ENCODE results near the gene SPATA31E1.
"Not testable (repeated sequence)": the region's sequence is repeated elsewhere in the genome, so short reads cannot be mapped to it uniquely, and the experiment has no call there.

SPATA31E1 gene

DNA sequence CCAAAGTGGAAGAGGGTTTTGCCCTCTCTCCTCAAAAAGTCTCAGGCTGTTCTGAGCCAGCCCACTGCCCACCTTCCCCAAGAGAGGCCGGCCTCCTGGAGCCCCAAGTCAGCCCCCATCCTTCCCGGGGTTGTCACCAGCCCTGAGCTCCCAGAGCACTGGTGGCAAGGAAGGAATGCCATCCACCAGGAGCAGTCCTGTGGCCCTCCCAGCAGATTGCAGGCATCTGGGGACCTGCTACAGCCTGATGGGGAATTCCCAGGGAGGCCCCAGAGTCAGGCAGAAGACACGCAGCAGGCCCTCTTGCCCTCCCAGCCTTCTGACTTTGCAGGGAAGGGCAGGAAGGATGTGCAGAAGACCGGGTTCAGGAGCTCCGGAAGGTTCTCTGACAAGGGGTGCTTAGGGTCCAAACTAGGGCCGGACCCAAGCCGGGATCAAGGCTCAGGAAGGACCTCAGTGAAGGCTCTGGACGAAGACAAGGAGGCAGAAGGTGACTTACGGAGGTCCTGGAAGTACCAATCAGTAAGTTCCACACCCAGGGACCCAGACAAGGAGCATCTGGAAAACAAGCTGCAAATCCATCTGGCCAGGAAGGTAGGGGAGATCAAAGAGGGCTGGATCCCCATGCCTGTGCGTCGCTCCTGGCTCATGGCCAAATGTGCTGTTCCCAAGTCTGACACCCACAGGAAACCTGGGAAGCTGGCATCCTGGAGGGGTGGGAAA is 3.7 kb downstream of the SPATA31E1 start:
- no peak for DNase-seq

DNA sequence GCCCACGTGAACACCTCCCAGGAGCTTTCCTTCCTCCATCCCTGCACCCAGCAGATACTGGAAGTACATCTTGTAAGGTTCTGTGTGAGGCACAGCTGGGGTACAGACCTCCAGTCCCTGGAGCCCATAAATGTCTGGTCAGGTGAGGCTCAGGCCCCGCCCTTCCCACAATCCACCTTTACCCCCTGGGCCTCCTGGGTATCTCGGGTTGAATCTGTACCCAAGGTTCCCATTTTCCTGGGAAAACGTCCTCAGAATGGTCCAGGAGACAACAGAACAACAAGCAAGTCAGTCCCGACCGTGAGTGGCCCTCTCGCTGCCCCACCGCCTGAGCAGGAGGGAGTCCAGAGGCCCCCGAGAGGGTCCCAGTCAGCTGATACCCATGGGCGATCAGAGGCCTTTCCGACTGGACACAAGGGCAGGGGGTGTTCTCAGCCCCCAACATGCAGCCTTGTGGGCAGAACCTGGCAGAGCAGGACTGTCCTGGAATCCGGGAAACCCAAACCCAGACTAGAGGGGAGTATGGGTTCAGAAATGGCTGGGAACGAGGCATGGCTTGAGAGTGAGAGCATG is 4.3 kb downstream of the SPATA31E1 start:
- no peak for DNase-seq

DNA sequence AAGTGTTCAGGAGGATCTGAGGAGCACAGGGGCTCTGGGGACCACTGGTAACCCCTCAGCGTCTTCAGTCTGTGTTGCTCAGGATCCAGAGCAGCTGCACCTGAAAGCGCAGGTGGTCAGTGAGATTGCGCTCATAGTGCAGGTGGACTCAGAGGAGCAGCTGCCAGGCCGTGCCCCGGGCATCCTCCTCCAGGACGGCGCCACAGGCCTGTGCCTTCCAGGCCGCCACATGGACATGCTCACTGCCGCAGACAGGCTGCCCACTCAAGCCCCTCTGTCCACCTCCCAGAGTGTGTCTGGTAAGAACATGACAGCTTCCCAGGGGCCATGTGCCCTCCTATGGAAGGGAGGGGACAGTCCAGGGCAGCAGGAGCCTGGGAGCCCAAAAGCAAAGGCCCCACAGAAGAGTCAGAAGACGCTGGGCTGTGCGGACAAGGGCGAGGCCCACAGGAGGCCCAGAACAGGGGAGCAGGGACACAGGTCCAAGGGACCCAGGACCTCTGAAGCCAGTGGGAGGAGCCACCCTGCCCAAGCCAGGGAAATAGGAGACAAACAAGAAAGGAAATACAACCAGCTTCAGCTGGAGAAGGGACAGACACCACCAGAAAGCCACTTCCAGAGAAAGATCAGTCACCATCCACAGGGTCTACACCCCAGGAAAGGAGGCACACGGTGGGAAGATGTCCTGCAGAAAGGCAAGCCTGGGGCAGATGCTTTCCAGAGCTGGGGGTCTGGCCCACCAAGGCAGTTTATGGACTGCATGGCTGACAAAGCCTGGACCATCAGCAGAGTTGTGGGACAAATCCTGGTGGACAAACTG is 5.2 kb downstream of the SPATA31E1 start:
- DNase-seq = no peak

DNA sequence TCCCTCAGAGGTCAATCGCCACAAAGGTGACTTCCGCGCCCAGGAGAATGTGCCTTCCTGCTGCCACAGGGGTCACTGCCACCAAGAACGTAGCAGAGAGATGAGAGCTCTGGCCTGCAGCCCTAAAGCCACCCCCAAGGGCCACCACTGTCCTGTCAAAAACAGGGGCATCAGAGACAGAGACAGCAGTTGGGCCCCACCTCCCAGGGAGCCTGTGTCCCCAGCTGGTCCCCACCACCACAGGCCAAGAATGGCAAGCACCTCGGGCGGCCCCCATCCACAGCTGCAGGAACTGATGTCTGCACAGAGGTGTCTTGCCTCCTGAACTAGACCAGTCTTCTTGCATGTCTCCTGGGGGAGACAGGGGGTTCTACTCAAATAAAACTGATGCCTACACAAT is 5.8 kb downstream of the SPATA31E1 start:
- DNase-seq = no peak

- no peak for DNase-seq
These were observed 6.6 kb downstream of the SPATA31E1 start for GRCh38 chr9:87889065-87889881.

DNA sequence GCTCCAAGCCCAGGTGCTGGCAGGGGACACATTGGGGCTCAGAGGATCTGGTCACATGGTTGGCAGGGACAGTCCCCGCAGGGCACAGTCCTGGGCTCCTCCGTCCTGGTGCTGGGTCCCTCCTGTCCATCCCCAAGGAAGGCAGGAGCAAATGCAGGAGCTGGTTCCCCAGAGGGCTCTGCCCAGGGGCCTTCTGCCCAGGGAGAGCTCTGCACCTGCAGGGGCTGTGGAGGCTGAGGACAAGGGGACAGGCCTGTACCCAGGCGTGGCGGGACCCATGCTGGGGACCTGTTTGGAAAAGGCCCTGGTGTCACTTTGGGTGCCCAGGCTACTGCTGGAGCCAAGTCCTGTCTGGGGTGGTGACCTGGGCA is 7.2 kb downstream of the SPATA31E1 start:
- no peak for DNase-seq

DNA sequence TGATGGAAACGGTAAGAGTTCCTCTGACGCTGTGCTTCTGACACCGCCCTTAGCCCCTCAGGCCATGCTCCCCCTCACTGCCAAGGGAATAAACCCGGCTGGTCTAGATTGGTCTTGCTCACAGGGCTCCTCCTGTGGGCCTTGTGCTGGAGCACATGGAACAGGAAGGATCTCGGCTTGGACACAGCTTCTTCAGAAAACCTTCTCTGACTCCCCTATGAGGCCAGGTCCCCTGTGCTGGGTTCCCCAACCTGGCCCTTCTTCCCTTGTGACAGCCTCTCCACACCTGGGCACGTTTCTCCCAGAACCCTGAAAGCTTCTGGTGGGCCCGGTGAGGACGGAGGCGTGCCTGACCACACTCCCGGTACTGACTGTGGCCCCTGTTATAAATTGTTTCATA is 8.2 kb downstream of the SPATA31E1 start:
- no peak for DNase-seq

- DNase-seq = no peak
These were observed 9.1 kb downstream of the SPATA31E1 start for GRCh38 chr9:87891754-87892153.

GRCh38 chr9:87892956-87893355 is 10.3 kb downstream of the SPATA31E1 start:
- DNase-seq = no peak

- no peak for DNase-seq
These were observed 12.4 kb downstream of the SPATA31E1 start for GRCh38 chr9:87894998-87895625.

- no peak for DNase-seq
These were observed 14.2 kb downstream of the SPATA31E1 start for GRCh38 chr9:87896891-87897290.

- no peak for DNase-seq
These were observed 15.5 kb downstream of the SPATA31E1 start for GRCh38 chr9:87898151-87898550.

- not testable (repeated sequence) for DNase-seq
These were observed 19.7 kb downstream of the SPATA31E1 start for GRCh38 chr9:87902371-87902770.

DNA sequence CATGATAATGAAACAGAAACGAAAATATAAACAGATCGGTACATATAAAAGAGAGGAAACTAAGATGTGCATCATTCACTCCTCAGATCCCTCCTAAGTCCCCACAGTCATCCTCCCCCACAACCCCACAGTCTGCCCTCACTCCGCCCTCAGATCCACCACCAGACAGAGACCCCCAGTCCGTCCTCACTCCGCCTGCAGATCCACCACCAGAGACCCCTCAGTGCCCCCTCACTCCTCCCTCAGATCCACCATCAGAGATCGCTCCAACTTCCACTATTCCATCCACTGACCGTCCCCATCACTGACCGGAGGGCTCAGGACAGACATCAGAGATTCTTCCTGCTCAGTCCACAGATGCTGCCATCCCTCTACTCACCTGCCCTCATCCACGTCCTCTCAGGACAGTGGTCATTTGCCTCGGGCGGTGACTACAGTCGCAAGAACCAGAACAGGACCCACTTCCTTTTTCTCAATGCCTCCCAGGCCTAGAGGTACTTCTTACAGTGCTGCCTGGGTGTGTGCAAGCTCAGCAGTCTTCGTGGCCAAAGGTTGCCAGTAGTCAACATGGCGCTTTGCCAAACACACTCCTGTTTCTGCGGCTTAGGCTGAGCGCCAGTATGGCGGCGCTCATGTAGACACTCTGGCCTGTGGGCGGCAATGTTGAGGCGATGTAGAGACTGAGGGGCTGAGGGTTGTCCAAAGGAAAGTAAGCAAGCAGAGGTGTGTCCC is 26.8 kb downstream of the SPATA31E1 start:
- no peak for DNase-seq

DNA sequence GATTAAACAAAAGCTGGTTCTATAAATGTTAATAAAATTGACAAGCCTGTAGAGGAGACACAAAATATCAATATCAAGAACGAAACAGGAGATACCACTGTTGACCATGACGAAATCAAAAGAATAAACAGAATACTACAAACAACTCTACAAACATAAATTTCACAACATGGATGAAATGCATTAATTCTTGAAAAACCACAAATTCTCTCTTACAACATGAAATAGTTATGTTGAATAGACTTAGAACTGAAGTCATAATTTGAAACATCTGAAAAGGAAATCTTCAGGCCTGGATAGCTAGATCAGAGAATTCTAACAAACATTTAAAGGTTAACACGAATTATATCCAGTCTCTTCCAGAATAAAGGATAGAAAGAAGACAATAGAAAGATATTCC is 28.1 kb downstream of the SPATA31E1 start:
- DNase-seq = no peak

DNA sequence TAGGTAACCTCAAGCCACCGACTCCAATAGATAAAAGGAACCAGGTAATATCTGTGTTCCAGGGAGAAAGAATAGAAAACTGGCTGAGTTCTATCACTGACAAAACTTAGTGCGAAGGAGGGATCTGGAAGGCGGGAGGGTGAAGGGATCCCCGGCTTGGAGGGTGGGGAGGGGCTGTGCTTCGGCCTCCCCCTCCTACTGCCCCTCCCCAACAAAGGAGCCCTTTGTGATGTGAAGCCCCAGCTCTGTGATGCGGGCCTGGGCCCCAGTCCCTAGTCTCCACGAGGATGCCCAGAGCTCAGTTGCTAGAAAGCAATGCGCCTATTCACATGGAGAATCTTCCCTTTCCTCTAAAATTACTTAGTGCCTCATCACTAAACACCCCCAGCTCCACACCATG is 35.0 kb downstream of the SPATA31E1 start, which contains the start of gene SPATA31C1:
TSS of gene SPATA31C1 (plus strand) at position 301 of the 400 bp plus-strand sequence.
- DNase-seq = not testable (repeated sequence)

DNA sequence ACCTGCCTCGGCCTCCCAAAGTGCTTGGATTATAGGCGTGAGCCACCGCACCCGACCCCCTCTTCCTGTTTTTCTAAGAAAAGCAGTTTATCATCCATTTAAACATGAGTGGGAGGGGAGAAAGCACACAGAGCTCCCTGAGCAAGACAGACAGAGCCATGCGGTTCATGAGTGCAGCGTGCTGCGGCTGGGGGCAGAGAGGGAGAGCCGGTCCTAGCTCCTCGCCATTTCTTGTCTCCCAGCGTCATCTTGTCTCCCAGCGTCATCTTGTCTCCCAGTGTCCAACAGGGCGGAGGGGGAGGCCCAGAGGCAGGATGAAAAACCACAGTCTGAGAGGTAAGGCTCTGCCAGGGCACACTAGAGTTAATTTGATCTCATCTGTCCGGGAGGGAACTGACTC is 36.3 kb downstream of the SPATA31E1 start:
- DNase-seq = not testable (repeated sequence)

DNA sequence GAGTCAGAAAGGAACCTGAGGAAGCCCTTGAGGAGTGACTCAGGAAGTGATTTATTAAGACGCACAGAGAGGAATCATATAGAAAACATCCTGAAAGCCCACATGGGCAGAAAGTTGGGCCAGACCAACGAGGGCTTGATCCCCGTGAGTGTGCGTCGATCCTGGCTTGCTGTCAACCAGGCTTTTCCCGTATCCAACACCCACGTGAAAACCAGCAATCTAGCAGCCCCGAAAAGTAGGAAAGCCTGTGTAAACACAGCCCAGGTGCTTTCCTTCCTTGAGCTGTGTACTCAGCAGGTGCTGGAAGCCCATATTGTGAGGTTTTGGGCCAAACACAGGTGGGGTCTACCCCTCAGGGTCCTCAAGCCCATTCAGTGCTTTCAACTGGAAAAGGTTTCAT is 38.9 kb downstream of the SPATA31E1 start:
- DNase-seq = not testable (repeated sequence)

DNA sequence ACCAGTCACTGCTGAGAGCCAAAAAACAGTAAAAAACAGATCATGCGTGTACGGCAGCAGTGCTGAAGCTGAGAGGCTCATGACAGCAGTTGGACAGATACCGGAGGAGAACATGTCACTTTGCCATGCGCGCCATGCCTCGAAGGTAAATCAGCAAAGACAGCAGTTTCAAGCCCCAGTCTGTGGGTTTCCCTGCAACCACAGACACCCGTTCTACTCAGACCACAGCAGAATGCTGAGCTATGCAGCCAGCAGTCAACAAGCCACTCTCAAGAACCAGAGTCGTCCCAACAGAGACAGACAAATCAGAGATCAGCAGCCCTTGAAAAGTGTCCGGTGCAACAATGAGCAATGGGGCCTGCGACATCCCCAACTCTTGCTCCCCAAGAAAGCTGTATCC is 40.3 kb downstream of the SPATA31E1 start:
- DNase-seq = not testable (repeated sequence)

- not testable (repeated sequence) for DNase-seq
These were observed 42.2 kb downstream of the SPATA31E1 start for GRCh38 chr9:87924851-87925250.

- not testable (repeated sequence) for DNase-seq
These were observed 46.5 kb downstream of the SPATA31E1 start for GRCh38 chr9:87929152-87929551.

- not testable (repeated sequence) for DNase-seq
These were observed 51.8 kb downstream of the SPATA31E1 start for GRCh38 chr9:87934444-87934843.

Data from Kasumi-1 (cell line).